K562 (cell line): Measurements from ENCODE around the gene ISOC1. TPM values are rescaled to one million over a fixed set of nuclear protein-coding genes. Genes with fewer than 3 reads are reported as not detected.
A peak's percentile ranks its signal among the peaks of the same experiment; 100 is the strongest.

Experiments
- ATAC-seq: fragments of 200-7000 bp; cut with Tn5 transposase; 3 replicates; pipeline ENCODE4 v1.9.1; 2020; ENCODE audit warnings: moderate library complexity
- BruUV-seq: library from RNA; stranded (reverse); fragments of 400-500 nt; replicated peaks from 2 replicates; lab custom pipeline; 2021; lab: Mats Ljungman, UMichigan
- CTCF ChIA-PET: fragments of 300-600 bp; formaldehyde crosslinking; extraction: SDS; loops from one replicate; lab custom pipeline; 2021; ENCODE audit warnings: low intra/inter-chr PET ratio; lab: Yijun Ruan, JAX
- POLR2A ChIA-PET: fragments of 300-600, 350-650 bp; sonication (Branson Sonifier 250); formaldehyde crosslinking; extraction: SDS; loops from one replicate; lab custom pipeline; 2021; ENCODE audit warnings: antibody characterized with exemption, inconsistent platforms; lab: Yijun Ruan, JAX
- DNase-seq, 4 experiments: peaks; one replicate each; pipeline versions ENCODE4 v3.0.0 to v3.0.0-alpha.2; 2011 to 2018; ENCODE audit warnings: low spot score in 3 of 4, mixed read lengths in 3 of 4; ENCODE audit errors: extremely low read depth in 1 of 4
- FAIRE-seq: peaks from 2 replicates; lab custom pipeline; 2011; peaks lifted over from hg19 to GRCh38; lab: Jason Lieb, UNC
- H2AFZ ChIP-seq: 2 replicates; pipeline ENCODE4 v1.6.0; 2011; ENCODE audit warnings: low read depth, low read length, control low read depth, inconsistent platforms
- H3K27ac ChIP-seq: fragments of 200-600 bp; 3 replicates; pipeline ENCODE4 v1.8.0; 2011; ENCODE audit warnings: low read depth, mild to moderate bottlenecking, control low read depth, inconsistent platforms, low read length, moderate library complexity, mixed read lengths; ENCODE audit errors: extremely low read depth
- H3K27me3 ChIP-seq, 2 experiments: fragments of 300-600 bp in 1 of 2; 2 replicates in 1 of 2; 3 replicates in 1 of 2; pipeline versions ENCODE4 v1.6.0 to v1.8.0; 2011; ENCODE audit warnings: inconsistent platforms in 2 of 2, low read length in 2 of 2, mild to moderate bottlenecking in 1 of 2, mixed read lengths in 1 of 2, moderate library complexity in 1 of 2; ENCODE audit not compliant: control insufficient read depth in 2 of 2, insufficient read depth in 2 of 2
- H3K36me3 ChIP-seq: fragments of 300-600 bp; 3 replicates; pipeline ENCODE4 v1.8.0; 2011; ENCODE audit warnings: mild to moderate bottlenecking, low read length, inconsistent platforms; ENCODE audit not compliant: control insufficient read depth, insufficient read depth
- H3K4me1 ChIP-seq, 2 experiments: fragments of 200-600 bp in 1 of 2; replicated peaks in 1 of 2; 2 replicates in 1 of 2; 3 replicates in 1 of 2; pipeline versions ENCODE4 v1.5.1 to v1.8.0; 2011; ENCODE audit warnings: inconsistent platforms in 2 of 2, low read length in 2 of 2, mild to moderate bottlenecking in 1 of 2, mixed read lengths in 1 of 2, moderate library complexity in 1 of 2; ENCODE audit not compliant: control insufficient read depth in 2 of 2, insufficient read depth in 2 of 2
- H3K4me2 ChIP-seq: 2 replicates; pipeline ENCODE4 v1.6.1; 2011; ENCODE audit warnings: low read length, control low read depth, inconsistent platforms, mixed read lengths; ENCODE audit not compliant: insufficient read depth
- H3K4me3 ChIP-seq: fragments of 200-600 bp; sonication (generic), shearing (Covaris generic); 2 replicates; pipeline ENCODE4 v1.5.1; 2016; ENCODE audit warnings: control low read depth, inconsistent platforms
- H3K79me2 ChIP-seq: fragments of 200-600 bp; 3 replicates; pipeline ENCODE4 v1.8.0; 2011; ENCODE audit warnings: low read length, inconsistent platforms; ENCODE audit not compliant: control insufficient read depth, insufficient read depth
- H3K9ac ChIP-seq, 2 experiments: 2 replicates each; pipeline versions ENCODE4 v1.6.0 to v1.6.1; 2011; ENCODE audit warnings: low read depth in 2 of 2, low read length in 2 of 2, control low read depth in 1 of 2, inconsistent platforms in 1 of 2, mild to moderate bottlenecking in 1 of 2, mixed read lengths in 1 of 2; ENCODE audit not compliant: insufficient read depth in 1 of 2
- H3K9me1 ChIP-seq: one replicate; pipeline ENCODE4 v1.6.0; 2011; ENCODE audit warnings: inconsistent platforms, mild to moderate bottlenecking, low read length, moderate library complexity; ENCODE audit not compliant: control insufficient read depth, insufficient read depth
- H3K9me3 ChIP-seq: replicated peaks from 2 replicates; pipeline ENCODE4 v1.5.1; 2011; ENCODE audit warnings: low read depth, low read length, inconsistent platforms; ENCODE audit not compliant: control insufficient read depth, insufficient read depth
- H4K20me1 ChIP-seq: replicated peaks from 2 replicates; pipeline ENCODE4 v1.6.1; 2011; ENCODE audit warnings: low read length, inconsistent platforms, mixed read lengths; ENCODE audit not compliant: control insufficient read depth, insufficient read depth
- NFIC ChIP-seq: fragments of 450-650 bp; IDR thresholded peaks from 2 replicates; pipeline ENCODE4 v1.6.1; 2017; ENCODE audit warnings: mild to moderate bottlenecking, inconsistent platforms
- RNF2 ChIP-seq: sonication (generic); IDR thresholded peaks from 2 replicates; pipeline ENCODE4 v1.6.1; 2016
- STAT5A ChIP-seq: IDR thresholded peaks from 2 replicates; pipeline ENCODE4 v1.6.1; 2012; ENCODE audit warnings: low read length, inconsistent platforms, borderline replicate concordance
- WGBS: fragments of 100-300 bp; shearing (Covaris generic); methylation state at CpG from one replicate; pipeline ENCODE4 v1.1.6; 2016; ENCODE audit warnings: low coverage, mixed read lengths; ENCODE audit not compliant: insufficient coverage; ENCODE audit errors: missing lambda C conversion rate; 5-methylcytosine and 5-hydroxymethylcytosine counted together
- in situ Hi-C: fragments of 300-500 bp; cut with MboI; formaldehyde crosslinking; loops from 4 replicates; pipeline ENCODE4 v1.15.0; 2018; ENCODE audit warnings: inconsistent platforms, mixed read lengths
- intact Hi-C: fragments of 100-400 bp; cut with micrococcal nuclease; formaldehyde crosslinking; loops from 2 replicates; pipeline ENCODE4 v1.14.2; 2022
- polyA plus RNA-seq, 8 experiments: library from polyadenylated mRNA; depleted of rRNA in 4 of 8; stranded (reverse) in 5 of 8; unstranded in 3 of 8; fragments of >200 nt; fragmentation: Nextera tagmentation in 2 of 8; fragmentation: Illumina TruSeq in 1 of 8; extraction: Ambion mirVana in 2 of 8; extraction: Trizol in 1 of 8; gene quantifications; 2 replicates each; pipeline versions ENCODE4 v1.2.1 to v1.2.3, GENCODE V29; 2011 to 2014; ENCODE audit warnings: inconsistent platforms in 1 of 8, missing spikeins in 1 of 8
- total RNA-seq, 7 experiments: library from RNA; depleted of rRNA in 6 of 7; stranded (reverse); fragments of >200 nt in 6 of 7; fragmentation: Illumina TruSeq in 2 of 7; extraction: Trizol in 2 of 7; gene quantifications; 2 replicates each; pipeline versions ENCODE4 v1.2.1 to v1.2.3, GENCODE V29; 2011 to 2021; ENCODE audit warnings: low replicate concordance in 1 of 7

The ISOC1 gene
- total and polyA plus RNA-seq, 9 of the 15 experiments (the other 6 are each of a cell fraction or from before 2014, with no cell fraction given), result 14.0 to 67.9 (median 51.3) TPM

DNA sequence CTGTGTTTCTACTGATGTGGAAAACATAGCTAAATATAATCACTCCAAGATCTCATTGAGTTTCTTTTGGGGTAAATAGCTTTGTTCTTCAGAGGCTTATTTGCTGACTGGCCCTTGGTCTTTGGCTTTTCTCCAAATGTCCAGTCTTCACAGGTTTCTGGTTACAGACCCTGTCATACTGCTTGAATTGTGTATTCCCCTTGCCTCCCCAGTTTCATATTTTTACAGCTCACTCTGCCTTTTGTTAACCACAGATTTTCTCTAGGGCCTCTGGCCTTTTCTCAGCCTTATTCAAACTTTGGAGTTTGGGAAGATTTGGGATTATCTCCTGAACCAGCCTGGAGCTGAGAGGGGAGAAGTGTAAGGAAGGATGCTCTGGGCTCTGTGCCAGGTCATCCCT is 23.9 kb downstream of the ISOC1 start:
- no peak for FAIRE-seq

DNA sequence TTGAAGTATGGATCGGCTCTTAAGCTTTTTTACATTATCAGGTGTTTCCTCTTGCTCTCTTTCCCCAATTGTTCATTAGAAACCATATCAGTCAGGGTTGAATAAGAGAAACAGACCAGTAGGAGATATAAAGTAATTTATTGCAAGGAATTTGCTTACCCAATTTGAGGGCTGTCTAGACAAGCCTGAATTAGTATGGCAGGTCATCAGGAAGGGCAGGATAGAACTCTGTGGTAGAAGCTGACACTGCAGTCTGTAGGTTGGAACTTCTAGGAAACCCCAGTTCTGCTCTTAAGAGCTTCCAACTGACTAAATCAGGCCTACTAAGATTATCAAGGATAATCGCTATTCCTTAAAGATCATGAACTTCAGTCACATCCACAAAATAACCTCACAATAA is 24.3 kb downstream of the ISOC1 start:
- in situ Hi-C loops, result no loop called here
- POLR2A ChIA-PET, result interaction anchor here (1.8 kb wide), 1 partner anchor 20 kb away, joined by 8 read pairs; no protein-coding TSS in a partner anchor

More for the DNA sequence above, 23.9 kb downstream of the ISOC1 start:
- DNase-seq, result no peak
- no peaks in the 10 kb centered on the region for H3K79me2 ChIP-seq
- TF ChIP-seq NFIC (peak; percentile 48; the same call in 1 of the 2 replicates), STAT5A (no peak)
- no peaks in the 10 kb centered on the region for H3K9me1 ChIP-seq
- H3K4me2 ChIP-seq, result no peak overlapping the region
- in situ Hi-C loops (no loop called here), intact Hi-C loops (no loop called here)
- no TSS peak for BruUV-seq
- POLR2A ChIA-PET, result interaction anchor here (1.8 kb wide), 1 partner anchor 20 kb away, joined by 8 read pairs; no protein-coding TSS in a partner anchor
- no peaks in the 10 kb centered on the region for H3K27me3 ChIP-seq
- no peaks in the 10 kb centered on the region for H4K20me1 ChIP-seq
- no peaks in the 10 kb centered on the region for H3K4me1 ChIP-seq
- peaks cover 12% of the 10 kb centered on the region; the same call in 1 of the 3 replicates for H3K36me3 ChIP-seq
- no peak overlapping the region for H3K9ac ChIP-seq
- no peaks in the 10 kb centered on the region for H3K9me3 ChIP-seq
- CTCF ChIA-PET, result no interaction called here
- H3K27ac ChIP-seq, result no peak overlapping the region
- no peak overlapping the region for H2AFZ ChIP-seq
- H3K4me3 ChIP-seq, result no peak overlapping the region
- peak; percentile 36 for ATAC-seq

More for the DNA sequence above, 24.3 kb downstream of the ISOC1 start:
- Histone ChIP-seq H3K9ac (no peak overlapping the region), H3K4me2 (no peak overlapping the region), H3K27ac (no peak overlapping the region), H2AFZ (no peak overlapping the region), H3K27me3 (no peaks in the 10 kb centered on the region), H3K79me2 (no peaks in the 10 kb centered on the region), H4K20me1 (no peaks in the 10 kb centered on the region), H3K36me3 (peaks cover 10% of the 10 kb centered on the region; the same call in 1 of the 3 replicates), H3K9me1 (no peaks in the 10 kb centered on the region), H3K9me3 (no peaks in the 10 kb centered on the region), H3K4me3 (no peak overlapping the region), H3K4me1 (no peaks in the 10 kb centered on the region)
- DNase-seq (no peak), ATAC-seq (no peak), FAIRE-seq (no peak)
- intact Hi-C loops, result no loop called here
- WGBS, result 71% methylated on average over 2 of the region's 2 CpGs
- no peak for TF ChIP-seq RNF2
- BruUV-seq, result no TSS peak
- CTCF ChIA-PET, result no interaction called here
